ENCODE results near the gene PTPRR. TPM values are rescaled to one million over a fixed set of nuclear protein-coding genes. Genes with fewer than 3 reads are reported as not detected.

PTPRR gene
- total RNA-seq, 2 donors from 2014 or later, result 0.33 to 0.78 TPM

GRCh38 chr12:70652451-70652850 lies 268.1 kb downstream of the PTPRR start:
- H3K4me1 ChIP-seq, result no peaks in the 10 kb centered on the region
- TF ChIP-seq CTCF (IDR thresholded peaks at IDR 0.05) (no peak), POLR2A (IDR thresholded peaks at IDR 0.05) (no peak)
- WGBS, 2 donors, result 66 to 76% methylated on average over 1 of the region's 1 CpG
- no peaks in the 10 kb centered on the region for H3K36me3 ChIP-seq (replicated peaks in 1 of 2; ENCODE audit: insufficient read depth in 1 of 2, low read depth in 2 of 2)
- ATAC-seq (no peak), DNase-seq (no peak)
- intact Hi-C loops (cut with DNase I), result no loop called here
- H3K9me3 ChIP-seq, result no peaks in the 10 kb centered on the region
- no peaks in the 10 kb centered on the region for H3K27me3 ChIP-seq
- H3K27ac ChIP-seq, result no peak overlapping the region
- H3K4me3 ChIP-seq, result no peak overlapping the region

GRCh38 chr12:70648831-70649230 lies 271.7 kb downstream of the PTPRR start:
- Histone ChIP-seq H3K4me1 (peaks cover 5% of the 10 kb centered on the region), H3K4me3 (no peak overlapping the region), H3K27me3 (no peaks in the 10 kb centered on the region), H3K36me3 (replicated peaks in 1 of 2; ENCODE audit: insufficient read depth in 1 of 2, low read depth in 2 of 2) (no peaks in the 10 kb centered on the region), H3K9me3 (no peaks in the 10 kb centered on the region), H3K27ac (no peak overlapping the region)
- DNase-seq (no peak), ATAC-seq (no peak)
- intact Hi-C loops (cut with DNase I), result no loop called here
- TF ChIP-seq CTCF (IDR thresholded peaks at IDR 0.05), result no peak
- TF ChIP-seq POLR2A (IDR thresholded peaks at IDR 0.05), result no peak
- WGBS, 2 donors, result 28 to 31% methylated on average over 2 of the region's 2 CpGs

- H3K4me3 ChIP-seq, result no peak overlapping the region
- no peak overlapping the region for H3K27ac ChIP-seq
- DNase-seq (no peak), ATAC-seq (no peak)
- 81 to 93% methylated on average over 2 of the region's 2 CpGs for WGBS, 2 donors
- H3K4me1 ChIP-seq, result peaks cover 5% of the 10 kb centered on the region
- intact Hi-C loops (cut with DNase I), result no loop called here
- TF ChIP-seq POLR2A (IDR thresholded peaks at IDR 0.05) (no peak), CTCF (IDR thresholded peaks at IDR 0.05) (no peak)
- H3K9me3 ChIP-seq, result no peaks in the 10 kb centered on the region
- no peaks in the 10 kb centered on the region for H3K36me3 ChIP-seq (replicated peaks in 1 of 2; ENCODE audit: insufficient read depth in 1 of 2, low read depth in 2 of 2)
- no peaks in the 10 kb centered on the region for H3K27me3 ChIP-seq
Observed at GRCh38 chr12:70648191-70648590, 272.3 kb downstream of the PTPRR start.

- ATAC-seq (no peak), DNase-seq (no peak)
- Histone ChIP-seq H3K27me3 (no peaks in the 10 kb centered on the region), H3K4me3 (no peak overlapping the region), H3K36me3 (replicated peaks in 1 of 2; ENCODE audit: insufficient read depth in 1 of 2, low read depth in 2 of 2) (no peaks in the 10 kb centered on the region), H3K4me1 (peaks cover 5% of the 10 kb centered on the region), H3K9me3 (no peaks in the 10 kb centered on the region), H3K27ac (peak overlapping the region in 1 of 4 donors; percentile 74)
- TF ChIP-seq CTCF (IDR thresholded peaks at IDR 0.05) (no peak), POLR2A (IDR thresholded peaks at IDR 0.05) (no peak)
- intact Hi-C loops (cut with DNase I), result no loop called here
- whole genome bisulfite sequencing, 2 donors, result 65 to 78% methylated on average over 1 of the region's 1 CpG
Observed at GRCh38 chr12:70646850-70647249, 273.7 kb downstream of the PTPRR start.

- Histone ChIP-seq H3K9me3 (no peaks in the 10 kb centered on the region), H3K4me3 (no peak overlapping the region), H3K4me1 (peaks cover 5% of the 10 kb centered on the region), H3K27me3 (no peaks in the 10 kb centered on the region), H3K36me3 (replicated peaks in 1 of 2; ENCODE audit: insufficient read depth in 1 of 2, low read depth in 2 of 2) (no peaks in the 10 kb centered on the region), H3K27ac (peak overlapping the region; percentile 10 to 74 (median 35))
- TF ChIP-seq CTCF (IDR thresholded peaks at IDR 0.05) (no peak), POLR2A (IDR thresholded peaks at IDR 0.05) (no peak)
- WGBS, 2 donors, result 17 to 20% methylated on average over 10 of the region's 10 CpGs
- peak; percentile 92 for ATAC-seq
- DNase-seq, result peak; percentile 25 to 50 (median 48)
- intact Hi-C loops (cut with DNase I), result no loop called here
Observed at GRCh38 chr12:70645494-70646317, 274.8 kb downstream of the PTPRR start.

Data from body of pancreas (tissue), 4 donors.